DMS53 (cell line): Measurements from ENCODE around the gene C1QC.

Experiments
- DNase-seq: peaks from one replicate; lab custom pipeline; 2025; lab: John Stamatoyannopoulos, UW

The C1QC gene

GRCh38 chr1:22680726-22681125, 37.3 kb downstream of the C1QC start:
- peak; percentile 74 for DNase-seq

- DNase-seq = no peak
Measured at GRCh38 chr1:22681556-22682276, 38.3 kb downstream of the C1QC start.

DNA sequence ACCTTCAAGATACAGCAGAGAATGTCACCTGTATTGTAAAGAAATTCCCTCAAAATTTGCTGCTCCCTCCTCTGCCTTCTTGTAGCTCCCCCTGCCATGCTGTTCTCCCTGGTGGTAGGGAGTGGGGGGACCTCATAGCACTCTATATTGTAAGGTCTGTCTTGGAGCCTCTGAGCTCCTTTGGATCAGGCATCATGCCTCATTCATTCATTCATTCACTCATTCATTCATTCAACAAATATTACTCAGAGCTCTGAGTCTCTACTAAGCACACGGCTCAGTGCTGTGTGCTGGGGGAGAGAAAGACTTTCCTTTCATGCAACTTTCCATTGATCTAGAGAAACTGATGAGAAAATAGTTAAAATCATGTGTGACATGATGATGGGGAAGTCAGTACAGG, 40.1 kb downstream of the C1QC start:
- no peak for DNase-seq

- no peak for DNase-seq
Measured at GRCh38 chr1:22685591-22686059, 42.2 kb downstream of the C1QC start.

- DNase-seq = no peak
Measured at GRCh38 chr1:22687191-22687590, 43.8 kb downstream of the C1QC start.

- DNase-seq = no peak
Measured at GRCh38 chr1:22688466-22688865, 45.0 kb downstream of the C1QC start.

DNA sequence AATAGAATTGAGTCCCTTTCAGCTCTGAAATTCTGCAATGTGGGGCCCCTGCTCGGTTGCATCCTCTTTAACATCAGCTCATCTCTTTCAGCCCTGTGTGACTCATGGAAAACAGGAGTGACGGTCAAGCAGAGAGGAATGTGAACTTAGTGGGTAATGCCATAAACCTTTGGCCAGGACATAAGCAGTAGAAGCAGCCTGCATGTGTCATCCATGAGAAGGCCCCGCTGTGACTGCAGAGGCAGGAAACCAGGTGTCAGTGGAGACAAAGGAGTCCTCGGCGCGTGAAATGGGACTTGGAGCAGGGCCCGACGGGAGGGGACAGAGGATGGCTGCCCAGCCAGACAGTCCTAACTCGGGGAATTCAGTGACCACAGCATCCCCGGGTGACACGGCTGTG, 46.1 kb downstream of the C1QC start:
- peak; percentile 98 for DNase-seq

DNA sequence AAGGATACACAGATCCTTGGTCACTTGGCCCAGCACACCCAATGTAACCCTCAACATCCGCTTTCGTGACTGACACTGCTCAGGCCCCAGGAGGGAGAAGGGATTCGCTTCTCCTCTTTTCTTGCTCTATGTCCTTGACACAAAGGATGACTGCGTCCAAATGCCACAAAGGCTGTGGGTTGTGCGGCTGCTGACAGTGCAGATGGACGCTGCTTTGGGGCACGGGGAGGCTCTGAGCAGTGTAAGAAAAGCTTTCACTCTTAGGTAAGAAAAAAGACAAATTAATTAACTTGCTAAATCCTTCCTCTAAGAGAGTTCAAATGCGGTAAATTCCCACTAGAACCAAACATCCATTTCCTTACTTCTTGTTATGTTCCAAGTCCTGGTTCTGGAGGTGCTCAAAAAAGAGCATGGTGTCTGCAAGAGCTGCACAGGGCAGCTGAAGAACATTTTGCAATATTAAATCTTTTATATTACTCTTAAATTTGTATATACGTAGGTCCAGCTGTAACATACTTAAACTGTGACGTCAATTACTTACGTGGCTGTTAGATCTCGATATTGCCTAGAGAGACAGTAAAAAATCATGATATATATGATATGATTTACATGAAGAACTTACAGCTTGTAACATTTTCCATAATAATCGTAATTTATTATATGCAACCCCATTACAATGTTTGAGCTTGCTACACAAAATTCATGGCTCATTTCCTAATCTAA, 47.8 kb downstream of the C1QC start:
- DNase-seq = no peak

DNA sequence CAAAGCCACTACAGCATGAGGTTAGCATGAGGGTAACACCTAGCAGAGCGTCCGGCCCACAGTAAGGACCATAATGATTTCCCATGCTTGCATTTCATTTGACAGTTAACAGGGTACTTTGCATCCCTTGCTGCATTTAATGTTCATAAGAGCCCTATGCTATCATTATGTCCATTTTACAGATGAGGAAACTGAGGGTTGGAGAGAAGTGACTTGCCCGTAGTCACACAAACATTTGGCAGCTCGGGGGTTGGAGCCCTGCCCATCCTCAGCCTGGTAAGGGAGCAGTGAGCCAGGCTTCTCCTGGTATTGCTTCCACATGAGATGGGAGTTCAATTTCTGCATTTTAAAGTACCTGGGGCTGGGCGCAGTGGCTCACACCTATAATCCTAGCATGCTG, 50.7 kb downstream of the C1QC start:
- no peak for DNase-seq

DNA sequence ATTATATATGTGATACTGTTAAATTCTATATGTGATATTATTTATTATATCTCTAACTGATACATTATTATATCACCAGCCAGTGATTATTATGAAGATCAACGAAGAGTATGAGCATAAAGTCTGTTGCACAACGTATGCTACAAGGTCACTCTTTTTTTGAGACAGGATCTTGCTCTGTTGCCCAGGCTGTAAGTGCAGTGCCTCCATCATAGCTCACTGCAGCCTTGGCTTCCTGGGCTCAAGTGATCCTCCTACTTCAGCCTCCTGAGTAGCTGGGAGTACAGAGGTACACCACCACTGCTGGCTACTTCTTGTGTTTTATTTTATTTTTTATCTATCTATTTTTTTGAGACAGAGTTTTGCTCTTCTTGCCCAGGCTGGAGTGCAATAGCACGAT, 53.2 kb downstream of the C1QC start:
- DNase-seq = no peak
